GM21360 (cell line): ENCODE results near the gene SIX2.
"Not testable (repeated sequence)": the region's sequence is repeated elsewhere in the genome, so short reads cannot be mapped to it uniquely, and the experiment has no call there.

Experiments
- ATAC-seq: cut with Tn5 transposase; IDR thresholded peaks from one replicate; pipeline ENCODE4 v1.9.1; 2021; ENCODE audit warnings: mild to moderate bottlenecking, moderate library complexity; ENCODE audit not compliant: unreplicated experiment

SIX2 gene

DNA sequence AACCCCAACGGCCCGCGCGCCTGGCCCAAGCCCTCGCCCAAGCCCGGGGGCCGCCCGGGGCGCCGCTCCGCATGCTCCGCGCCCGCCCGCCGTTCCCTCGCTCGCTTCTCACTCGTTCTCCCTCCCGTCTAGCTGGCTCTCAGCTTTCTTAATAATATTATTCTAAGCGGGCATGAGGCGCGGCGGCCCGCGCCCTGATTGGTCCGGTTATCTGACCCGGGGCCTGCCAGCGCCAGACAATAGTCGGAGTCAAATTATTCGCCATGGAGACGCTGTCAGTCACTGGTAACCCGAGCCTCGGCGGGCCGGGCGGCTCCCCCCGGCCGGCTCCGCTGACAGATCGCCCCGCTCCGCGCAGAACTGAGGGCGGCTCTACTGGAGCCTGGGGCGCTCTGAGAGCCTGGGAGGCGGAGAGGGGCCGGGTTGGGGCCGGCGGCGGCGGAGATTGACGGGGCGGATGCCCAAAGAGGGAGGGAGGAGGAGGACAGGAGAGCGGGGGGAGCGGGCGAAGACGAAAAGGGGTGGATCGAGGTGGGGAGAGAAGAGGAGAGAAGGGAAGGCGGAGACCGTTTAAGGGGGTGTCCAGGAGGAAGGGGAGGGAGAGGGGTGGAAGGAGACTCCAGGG lies at the start of gene SIX2:
Gene SIX2, minus strand, starts transcription at position 150 of the 625 bp plus-strand sequence. CDS start 342 bp downstream, outside the sequence.
- ATAC-seq: no peak

- ATAC-seq: no peak
Measured at GRCh38 chr2:45055162-45055605, 45.9 kb upstream of the SIX2 start.

DNA sequence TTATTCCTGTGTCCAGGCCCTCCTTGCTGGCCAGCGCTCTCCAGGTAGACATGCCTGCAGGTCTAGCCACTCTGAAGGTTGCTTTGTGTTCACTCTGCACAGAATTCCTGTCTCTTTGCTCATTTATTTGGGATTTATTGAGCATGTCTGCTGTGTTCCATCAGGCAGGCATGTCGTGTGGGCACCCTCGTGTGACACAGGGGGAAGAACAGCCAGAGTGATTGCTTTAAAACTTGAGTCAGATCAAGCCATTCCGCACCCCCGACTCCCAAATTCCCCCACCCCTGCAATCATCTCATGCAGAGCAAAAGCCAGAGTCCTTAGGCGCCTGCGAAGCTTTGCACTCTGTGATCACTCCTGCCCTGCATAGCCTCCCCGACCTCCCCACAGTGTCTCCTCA lies 44.7 kb upstream of the SIX2 start:
- ATAC-seq: no peak

DNA sequence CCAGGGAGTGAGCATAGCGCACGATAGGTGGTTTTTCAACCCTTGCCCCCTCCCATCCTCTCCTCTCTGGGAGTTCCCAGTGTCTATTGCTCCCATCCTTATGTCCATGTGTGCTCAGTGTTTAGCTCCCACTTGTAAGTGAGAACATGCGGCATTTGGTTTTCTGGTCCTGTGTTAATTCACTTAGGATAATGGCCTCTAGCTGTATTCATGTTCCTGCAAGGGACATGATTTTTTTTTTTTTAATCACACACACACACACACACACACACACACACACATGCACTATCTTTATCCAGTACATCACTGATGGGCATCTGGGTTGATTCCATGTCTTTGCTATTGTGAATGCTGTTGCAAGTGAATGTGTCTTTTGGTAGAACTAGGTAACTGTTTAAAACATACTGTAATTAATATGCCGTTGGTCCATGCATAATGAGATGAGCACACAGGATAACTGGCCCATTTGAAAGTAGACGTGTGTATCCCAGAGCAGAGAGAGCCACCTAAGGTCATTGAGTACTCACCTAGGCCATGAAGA lies 43.2 kb upstream of the SIX2 start:
- no peak for ATAC-seq

GRCh38 chr2:45049569-45050336 lies 40.5 kb upstream of the SIX2 start:
- no peak for ATAC-seq

DNA sequence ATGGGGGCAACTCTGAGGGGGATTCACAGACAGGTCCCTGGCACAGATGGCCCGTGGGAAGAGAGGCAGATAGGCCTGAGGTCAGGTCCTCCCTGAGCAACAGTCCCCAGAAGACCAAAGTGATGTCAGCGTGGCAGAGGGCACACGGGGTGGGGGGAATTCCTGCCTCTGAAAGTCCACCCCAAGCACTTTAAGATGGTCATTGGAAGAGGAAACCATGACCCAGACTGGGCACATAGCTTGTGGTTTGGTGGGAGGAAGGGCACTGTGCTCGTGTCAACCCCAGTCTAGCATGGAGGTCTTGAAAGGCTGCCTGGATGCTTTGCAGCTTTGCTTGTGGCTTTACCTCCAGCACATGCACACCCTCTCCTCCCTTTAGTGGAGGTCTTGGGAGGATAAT lies 38.0 kb upstream of the SIX2 start:
- no peak for ATAC-seq

DNA sequence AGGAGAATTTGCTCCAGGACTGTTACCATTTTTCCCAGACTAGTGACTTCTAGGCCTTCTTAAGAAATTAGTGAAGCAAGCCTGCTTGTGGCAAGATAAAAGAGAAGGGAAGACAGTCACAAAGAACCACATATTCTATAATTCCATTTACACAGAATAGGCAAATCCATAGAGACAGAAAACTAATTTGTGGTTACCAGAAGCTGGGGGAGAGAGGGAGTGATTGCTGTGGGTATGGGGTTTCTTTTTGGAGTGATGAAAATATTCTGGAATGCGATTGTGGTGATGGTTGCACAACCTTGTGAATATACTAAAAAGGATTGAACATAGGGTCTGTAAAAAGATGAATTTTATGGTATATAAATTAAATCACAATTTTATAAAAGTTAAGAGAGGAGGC lies 37.5 kb upstream of the SIX2 start:
- no peak for ATAC-seq

DNA sequence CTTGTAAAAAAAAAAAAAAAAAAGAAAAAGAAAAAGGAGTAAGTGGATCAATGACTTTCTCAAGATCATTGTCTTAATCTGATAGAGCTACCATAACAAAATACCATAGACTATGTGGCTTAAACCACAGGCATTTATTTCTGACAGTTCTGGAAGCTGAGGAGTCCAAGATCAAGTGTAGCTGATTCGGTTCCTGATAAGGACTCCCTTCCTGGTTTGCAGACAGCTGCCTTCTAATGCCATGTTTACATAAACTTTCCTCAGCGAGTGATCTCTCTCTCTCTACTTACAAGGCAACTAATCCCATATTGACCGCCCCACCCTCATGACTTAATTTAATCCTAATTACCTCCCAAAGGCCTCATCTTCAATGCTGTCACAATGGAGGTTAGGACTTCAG lies 36.5 kb upstream of the SIX2 start:
- ATAC-seq: no peak

DNA sequence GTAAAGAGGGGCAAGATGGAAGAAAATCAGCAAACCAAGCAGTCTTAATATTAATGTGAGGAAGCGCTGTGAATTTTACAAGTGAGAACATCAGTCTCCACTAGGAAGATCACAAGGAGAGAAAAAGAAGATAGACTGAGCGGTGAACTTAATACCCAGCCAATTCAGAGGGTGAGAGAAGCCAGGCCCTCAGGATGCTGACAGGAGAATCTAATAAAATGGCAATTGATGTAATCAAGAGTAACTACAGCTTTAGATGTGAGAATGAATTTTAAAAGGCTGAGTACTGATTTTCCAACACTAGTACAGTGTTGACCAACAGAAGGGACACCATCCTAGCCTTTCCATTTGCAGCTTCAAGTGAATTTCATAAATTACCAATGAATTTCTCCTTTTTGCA lies 35.7 kb upstream of the SIX2 start:
- ATAC-seq: no peak

DNA sequence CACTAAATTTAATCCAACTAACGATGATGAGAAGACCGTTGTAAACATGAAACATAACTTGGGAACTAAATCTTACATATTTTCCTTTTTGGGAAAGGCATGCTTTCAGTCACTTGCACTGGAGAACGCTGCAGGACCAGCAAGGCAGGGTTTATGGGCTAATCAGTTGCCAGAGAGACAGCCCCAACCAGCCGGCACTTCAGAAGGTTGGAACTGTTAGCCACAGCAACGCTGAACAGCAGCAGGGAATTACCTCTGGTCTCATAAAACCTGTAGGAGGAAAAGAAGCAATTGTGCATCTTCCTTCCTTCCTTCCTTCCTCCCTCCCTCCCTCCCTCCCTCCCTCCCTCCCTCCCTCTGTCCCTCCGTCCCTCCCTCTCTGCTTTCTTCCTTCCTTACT lies 33.9 kb upstream of the SIX2 start:
- no peak for ATAC-seq

GRCh38 chr2:45042401-45042800 lies 33.1 kb upstream of the SIX2 start:
- no peak for ATAC-seq

DNA sequence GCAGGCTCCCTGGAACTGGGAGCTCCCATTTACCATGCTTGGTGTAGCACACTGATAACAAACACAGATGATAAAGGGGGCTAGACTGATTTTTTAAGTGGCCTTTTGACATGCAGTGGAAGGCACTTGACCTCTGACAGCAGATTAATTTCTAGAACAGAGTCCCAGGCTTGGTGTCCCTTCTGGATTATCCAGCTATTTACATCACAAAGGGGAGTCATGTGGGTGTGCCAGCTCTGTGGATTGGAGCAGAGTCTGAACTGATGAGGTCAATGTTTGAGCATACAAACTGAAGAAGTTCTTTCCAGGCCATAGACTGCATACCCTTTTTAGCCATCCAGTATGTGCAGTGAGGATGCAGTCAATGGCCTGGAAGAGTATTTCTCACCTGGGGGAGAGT lies 31.5 kb upstream of the SIX2 start:
- no peak for ATAC-seq

DNA sequence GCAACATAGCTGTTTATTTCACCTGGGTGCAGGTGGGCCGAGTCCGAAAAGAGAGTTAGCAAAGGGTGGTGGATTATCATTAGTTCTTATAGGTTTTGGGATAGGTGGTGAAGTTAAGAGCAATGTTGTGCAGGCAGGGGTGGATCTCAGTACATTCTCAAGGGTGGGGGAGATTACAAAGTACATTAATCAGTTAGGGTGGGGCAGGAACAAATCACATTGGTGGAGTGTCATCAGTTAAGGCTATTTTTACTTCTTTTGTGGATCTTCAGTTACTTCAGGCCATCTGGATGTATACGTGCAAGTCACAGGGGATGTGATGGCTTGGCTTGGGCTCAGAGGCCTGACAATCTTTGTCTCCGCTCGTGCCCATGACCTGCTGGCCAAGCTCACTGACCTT lies 30.6 kb upstream of the SIX2 start:
- ATAC-seq: not testable (repeated sequence)

DNA sequence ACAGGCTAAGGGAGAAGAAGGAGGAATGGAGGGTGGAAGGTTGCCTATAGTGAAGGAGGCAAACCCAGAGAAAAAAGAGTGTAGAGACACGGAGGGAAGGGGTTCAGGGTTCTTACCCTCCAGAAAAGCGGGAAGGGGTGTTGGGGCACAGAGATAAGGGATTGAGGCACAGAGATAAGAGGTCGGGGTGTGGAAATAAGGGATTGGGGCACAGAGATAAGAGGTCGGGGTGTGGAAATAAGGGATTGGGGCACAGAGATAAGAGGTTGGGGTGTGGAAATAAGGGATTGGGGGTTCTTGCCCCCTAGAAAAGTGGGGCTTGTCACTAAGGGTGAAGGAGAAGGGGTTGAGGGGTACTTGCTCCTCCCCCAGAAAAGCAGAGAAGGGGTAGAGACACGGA lies 29.6 kb upstream of the SIX2 start:
- ATAC-seq: not testable (repeated sequence)

GRCh38 chr2:45033302-45033701 lies 24.1 kb upstream of the SIX2 start:
- no peak for ATAC-seq

GRCh38 chr2:45031028-45031427 lies 21.8 kb upstream of the SIX2 start:
- no peak for ATAC-seq

DNA sequence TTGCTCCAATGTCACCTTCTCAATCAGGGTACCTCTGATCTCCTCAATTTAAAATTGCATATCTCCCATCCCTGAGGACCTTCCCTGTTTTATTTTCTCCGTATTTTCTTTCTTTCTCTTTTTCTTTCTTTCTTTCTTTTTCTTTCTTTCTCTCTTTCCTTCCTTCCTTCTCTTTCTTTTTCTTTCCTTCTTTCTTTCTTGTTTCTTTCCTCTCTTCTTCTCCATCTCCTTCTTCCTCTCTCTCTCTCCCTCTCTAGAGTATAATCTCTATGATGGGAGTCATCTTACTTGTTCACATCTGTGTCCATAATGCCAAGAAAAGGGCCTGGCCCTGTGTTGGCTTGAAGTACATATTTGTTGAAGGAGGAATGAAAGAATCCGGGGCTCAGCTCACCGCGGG lies 21.3 kb upstream of the SIX2 start:
- no peak for ATAC-seq

- ATAC-seq: no peak
Measured at GRCh38 chr2:45029215-45029614, 20.0 kb upstream of the SIX2 start.

DNA sequence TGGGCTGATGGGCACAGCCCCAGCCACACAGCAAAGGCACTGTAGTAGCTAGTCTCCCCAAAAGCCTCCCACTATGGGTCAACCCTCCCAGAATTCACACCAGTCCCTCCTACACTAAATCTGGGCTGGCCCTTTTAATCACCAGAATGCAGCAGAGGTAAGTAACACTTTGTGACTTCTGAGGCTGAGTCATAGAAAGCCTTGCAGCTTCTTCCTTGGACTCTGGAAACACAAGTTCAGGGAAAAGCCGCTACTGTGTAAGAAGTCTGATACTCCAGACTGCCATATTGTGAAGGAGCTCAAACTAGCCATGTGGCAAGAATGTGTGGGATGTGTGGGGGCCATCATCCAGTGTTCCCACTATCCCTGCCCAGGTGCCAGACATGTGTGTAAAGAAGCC lies 19.0 kb upstream of the SIX2 start:
- ATAC-seq: no peak

- ATAC-seq: no peak
Measured at GRCh38 chr2:45026924-45027450, 17.7 kb upstream of the SIX2 start.

- no peak for ATAC-seq
Measured at GRCh38 chr2:45024600-45025291, 15.5 kb upstream of the SIX2 start.
